ENCODE measurements around the gene NPIPB2.

The NPIPB2 gene

DNA sequence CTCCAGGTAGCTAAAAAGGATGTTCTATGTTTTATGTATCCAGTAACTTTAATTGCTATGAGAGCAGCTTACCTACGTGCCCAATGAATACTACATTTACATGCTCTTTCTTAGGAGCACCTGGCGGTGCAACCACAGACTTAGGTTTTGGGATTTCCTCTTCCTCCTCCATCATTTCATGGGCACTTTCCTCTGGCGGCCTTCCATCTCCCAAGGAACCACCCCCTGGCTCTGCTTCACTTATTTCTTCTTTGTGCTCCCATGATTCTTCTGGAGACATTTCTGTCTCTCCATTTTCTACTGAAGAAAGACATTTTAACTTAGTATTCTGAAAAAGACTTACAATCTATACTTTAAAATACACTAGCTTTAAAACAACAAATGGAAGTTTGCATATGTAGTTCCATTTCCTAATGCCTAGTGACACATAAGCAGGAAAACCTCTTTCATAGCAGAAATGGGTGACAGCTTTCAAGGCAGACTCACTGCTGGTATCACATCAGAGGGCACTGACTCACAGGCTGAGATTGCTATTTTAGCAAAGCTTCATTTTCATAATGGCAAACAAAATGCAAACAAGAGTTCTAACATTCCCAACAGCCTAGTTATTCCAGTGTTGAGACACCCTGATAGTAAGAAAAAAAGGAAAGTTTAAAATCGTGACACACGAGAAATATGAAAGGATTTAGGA lies 45.2 kb downstream of the NPIPB2 start:
- DNase-seq = no peak

DNA sequence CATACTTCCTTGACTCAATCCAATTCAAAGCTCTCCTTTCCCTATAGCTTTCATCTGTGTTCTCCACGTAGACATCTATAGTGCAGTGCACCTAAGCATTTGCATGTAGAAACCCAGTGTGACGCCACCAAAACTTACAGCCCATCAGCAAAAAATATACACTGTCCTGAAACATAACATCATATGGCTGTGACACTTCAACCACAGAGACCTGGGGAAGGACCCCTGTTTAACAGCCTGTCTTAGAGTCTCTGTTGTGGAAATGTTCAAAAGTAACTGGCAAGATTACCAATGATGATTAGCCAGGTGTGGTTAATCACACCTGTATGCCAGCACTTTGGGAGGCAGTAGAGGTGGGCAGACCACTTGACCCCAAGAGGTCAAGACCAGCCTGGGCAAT lies 48.3 kb downstream of the NPIPB2 start:
- DNase-seq = no peak

DNA sequence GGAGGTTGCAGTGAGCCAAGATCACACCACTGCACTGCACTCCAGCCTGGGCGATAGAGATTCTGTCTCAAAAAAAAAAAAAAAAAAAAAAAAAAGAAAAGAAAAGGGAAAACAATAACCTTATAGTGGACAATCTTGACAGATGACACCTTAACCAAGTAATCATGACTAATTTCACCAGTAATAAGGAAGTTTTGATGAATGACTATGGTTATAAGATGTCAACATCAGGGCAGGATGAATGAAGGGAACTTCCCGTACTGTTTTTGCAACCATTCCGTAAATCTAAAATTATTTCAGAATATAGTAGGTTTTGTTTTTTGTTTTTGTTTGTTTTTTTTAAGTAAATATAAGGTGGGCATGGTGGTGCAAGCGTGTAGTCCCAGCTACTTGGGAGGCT lies 49.1 kb downstream of the NPIPB2 start:
- no peak for DNase-seq

DNA sequence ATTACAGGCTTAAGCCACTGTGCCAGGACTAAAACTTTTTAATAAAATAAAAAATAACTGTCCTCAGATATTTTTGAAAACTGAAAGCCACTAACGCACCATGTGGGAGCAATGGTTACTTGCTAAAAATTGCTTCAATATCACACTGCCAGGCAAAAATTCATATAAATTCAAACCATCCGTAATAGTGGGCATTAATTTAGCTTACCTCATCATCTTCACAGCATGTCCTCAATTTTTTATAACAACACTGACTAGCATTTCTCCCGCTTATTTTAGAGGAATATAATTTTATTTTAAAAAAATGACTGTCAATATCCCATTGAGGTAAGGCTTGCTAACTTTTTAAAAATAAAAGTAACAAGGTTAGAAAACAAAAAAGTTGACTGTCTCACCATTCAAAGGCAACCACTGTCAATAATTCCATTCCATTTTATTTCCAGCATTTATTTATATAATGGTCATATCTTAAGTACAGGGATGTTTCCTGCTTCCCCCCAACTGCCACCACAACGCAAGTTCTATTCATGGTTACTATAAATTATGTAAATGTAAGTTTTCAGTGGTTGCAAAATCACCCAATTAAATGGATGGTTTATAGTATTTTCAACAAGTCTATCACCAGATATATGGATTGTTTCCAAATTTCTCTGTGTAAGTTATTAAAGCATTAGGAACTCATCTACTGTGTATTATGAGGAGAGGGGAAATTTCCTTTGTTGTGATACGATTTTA lies 51.4 kb downstream of the NPIPB2 start:
- DNase-seq = no peak

DNA sequence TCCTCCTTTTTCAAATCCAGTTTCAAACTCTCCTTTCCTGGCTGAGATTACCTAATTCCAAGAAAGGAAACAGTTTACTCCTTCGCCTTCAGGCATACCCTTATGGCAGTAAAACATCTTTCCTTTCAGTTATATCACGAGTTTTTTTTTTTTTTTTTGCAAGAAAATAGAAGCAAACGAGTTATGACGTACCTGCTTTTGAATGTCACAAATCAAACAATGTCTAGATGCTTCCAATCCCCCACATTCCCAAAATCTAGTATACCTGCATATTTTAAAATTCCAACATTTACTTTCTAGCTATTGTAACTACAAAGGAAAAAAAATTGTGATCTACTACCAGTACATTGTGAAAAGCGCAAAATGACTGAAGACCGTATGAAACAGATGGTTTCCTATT lies 55.0 kb downstream of the NPIPB2 start:
- no peak for DNase-seq

DNA sequence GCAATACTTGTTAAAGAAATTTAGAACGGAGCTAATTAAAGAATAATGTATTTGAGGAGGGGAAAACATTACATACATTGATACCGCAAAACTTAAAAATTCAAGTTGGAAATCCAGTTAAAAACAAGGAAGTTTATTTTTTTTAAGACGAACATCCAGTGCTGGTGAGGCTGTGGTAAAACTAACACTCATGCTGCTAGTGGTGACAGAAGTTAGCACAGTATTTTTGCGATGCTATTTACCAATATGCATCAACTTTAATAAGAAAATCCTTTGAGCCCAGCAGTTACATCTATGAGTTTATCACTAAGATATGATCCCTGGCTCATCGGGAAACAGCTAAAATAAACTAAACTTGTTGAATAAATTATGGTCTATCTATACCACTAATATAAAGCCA lies 57.8 kb downstream of the NPIPB2 start:
- DNase-seq = no peak

DNA sequence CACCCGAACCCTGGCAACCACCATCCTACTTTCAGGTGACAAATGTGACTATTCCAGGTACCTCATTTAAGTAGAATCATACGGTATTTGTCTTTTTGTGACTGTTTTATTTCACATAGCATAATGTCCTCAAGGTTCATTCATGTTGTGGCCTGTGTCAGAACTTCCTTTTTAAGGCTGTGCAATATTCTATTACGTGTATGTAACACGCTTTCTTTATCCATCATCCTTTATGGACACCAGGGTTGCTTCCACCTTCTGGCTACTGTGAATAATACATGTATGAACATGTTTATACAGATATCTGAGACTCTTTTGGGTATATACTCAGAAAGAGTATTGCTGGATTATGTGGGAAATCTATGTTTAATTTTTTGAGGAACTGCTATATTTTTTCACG lies 61.8 kb downstream of the NPIPB2 start:
- no peak for DNase-seq

DNA sequence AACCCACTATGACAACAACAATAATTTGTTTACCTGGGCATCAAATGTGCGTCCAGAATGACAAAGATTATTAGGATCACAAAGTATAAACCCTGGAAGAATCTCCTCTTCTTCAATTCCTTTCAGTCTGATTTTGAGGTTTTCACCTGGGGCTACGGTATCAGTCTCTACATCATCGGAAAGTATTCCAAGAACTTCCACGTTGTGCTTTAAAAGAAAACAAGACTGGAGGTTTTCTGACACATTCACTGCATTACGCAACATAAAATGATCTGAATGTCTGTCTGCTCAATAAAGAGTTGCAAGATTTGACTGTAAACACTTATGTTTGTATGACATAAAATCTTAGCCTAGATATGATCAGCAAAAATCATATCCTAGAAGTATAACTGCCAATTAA lies 64.5 kb downstream of the NPIPB2 start:
- DNase-seq = no peak
